SK-N-MC (cell line): ENCODE data around the gene NFE2L1.
"Not testable (repeated sequence)": the region's sequence is repeated elsewhere in the genome, so short reads cannot be mapped to it uniquely, and the experiment has no call there.

ENCODE experiments used
- DNase-seq: peaks from one replicate; pipeline ENCODE4 v3.0.0-alpha.2; 2011; ENCODE audit warnings: low read depth, low spot score
- H3K27ac ChIP-seq: fragments of 200-600 bp; sonication (generic); 2 replicates; pipeline ENCODE4 v1.5.1; 2016; ENCODE audit warnings: mixed run types
- H3K36me3 ChIP-seq: fragments of 200-600 bp; sonication (generic); 2 replicates; pipeline ENCODE4 v1.6.1; 2017; ENCODE audit warnings: antibody characterized with exemption, low read length, mixed read lengths; ENCODE audit not compliant: insufficient read depth
- H3K4me3 ChIP-seq: fragments of 200-600 bp; sonication (generic); 2 replicates; pipeline ENCODE4 v1.5.1; 2016
- H3K9ac ChIP-seq: fragments of 200-600 bp; sonication (generic); 2 replicates; pipeline ENCODE4 v1.8.0; 2017; ENCODE audit warnings: mixed run types, mixed read lengths; ENCODE audit not compliant: insufficient read length
- H3K9me3 ChIP-seq: fragments of 200-600 bp; sonication (generic); 2 replicates; pipeline ENCODE4 v1.6.1; 2017; ENCODE audit warnings: low read depth, mild to moderate bottlenecking, antibody characterized with exemption, low read length, moderate library complexity, mixed read lengths
- EZH2 ChIP-seq: fragments of 200-600 bp; sonication (generic); IDR thresholded peaks from one replicate; pipeline ENCODE4 v1.6.1; 2017; ENCODE audit warnings: antibody characterized with exemption
- FOXP2 ChIP-seq: optimal IDR thresholded peaks from 2 replicates; pipeline ENCODE3; 2011; ENCODE audit warnings: mild to moderate bottlenecking, moderate library complexity; ENCODE audit not compliant: insufficient read depth; ENCODE audit errors: extremely low read length, control extremely low read depth
- POLR2AphosphoS5 ChIP-seq: IDR thresholded peaks from 2 replicates; pipeline ENCODE4 v1.6.1; 2012; ENCODE audit warnings: mild to moderate bottlenecking, low read depth, low read length, borderline replicate concordance

The NFE2L1 gene

DNA sequence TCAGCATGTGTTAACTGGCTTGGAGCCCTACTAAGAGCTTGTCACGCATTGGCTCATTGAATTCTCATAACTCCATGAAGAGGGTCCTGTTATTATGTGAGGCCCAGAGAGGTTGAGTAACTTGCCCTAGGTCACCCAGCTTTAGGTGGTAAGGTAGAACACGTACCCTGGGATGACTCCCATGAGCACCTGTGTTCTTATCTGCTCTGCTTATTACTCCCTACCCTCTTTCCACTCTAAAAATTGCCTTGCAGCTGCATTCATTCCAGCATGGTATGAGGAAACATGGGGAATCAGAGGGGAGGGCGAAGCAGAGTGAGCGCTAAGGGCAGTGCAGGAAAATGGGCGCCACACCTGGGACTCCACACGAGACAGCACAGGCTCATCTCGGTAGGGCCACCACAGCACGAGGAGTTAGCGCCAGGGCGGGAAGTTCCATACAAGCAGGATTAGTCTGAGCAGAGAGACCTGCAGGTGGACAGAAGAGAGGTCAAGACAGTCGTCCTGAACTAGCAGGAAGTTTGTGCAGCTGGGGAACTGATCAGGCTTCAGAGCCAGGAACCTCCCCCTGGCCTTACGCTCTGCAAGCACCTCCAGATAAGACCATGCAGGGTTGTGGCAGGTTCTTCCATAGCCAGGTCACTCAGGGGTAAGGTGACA is 20.7 kb upstream of the NFE2L1 start:
- Histone ChIP-seq H3K27ac (no peak overlapping the region), H3K9me3 (no peaks in the 10 kb centered on the region), H3K36me3 (no peaks in the 10 kb centered on the region), H3K4me3 (no peak overlapping the region), H3K9ac (no peak overlapping the region)
- TF ChIP-seq EZH2, result no peak
- no peak for TF ChIP-seq POLR2AphosphoS5
- TF ChIP-seq FOXP2, result no peak
- DNase-seq, result no peak

DNA sequence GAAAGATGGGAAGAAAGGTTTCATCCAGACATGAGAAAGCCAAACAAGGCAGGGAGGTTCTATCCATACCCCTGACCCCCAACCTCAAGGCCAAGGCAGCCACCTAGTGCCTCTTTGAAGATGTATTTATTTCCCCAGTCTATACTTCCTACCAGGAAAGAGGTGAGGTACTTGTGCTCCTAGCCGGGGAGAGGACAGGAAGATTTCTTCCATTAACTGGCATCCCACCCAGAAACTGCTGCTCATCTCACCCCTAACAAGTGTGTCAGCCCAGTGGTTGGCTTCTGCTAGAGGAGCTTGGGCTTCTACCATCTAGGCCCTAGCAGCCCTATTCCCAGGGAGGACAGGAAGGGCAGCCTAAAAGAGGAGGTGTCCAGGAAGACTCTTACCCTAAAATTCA is 19.4 kb upstream of the NFE2L1 start:
- Histone ChIP-seq H3K9ac (no peak overlapping the region), H3K36me3 (no peaks in the 10 kb centered on the region), H3K4me3 (no peak overlapping the region), H3K27ac (no peak overlapping the region), H3K9me3 (no peaks in the 10 kb centered on the region)
- DNase-seq, result no peak
- TF ChIP-seq EZH2 (no peak), POLR2AphosphoS5 (no peak), FOXP2 (no peak)

DNA sequence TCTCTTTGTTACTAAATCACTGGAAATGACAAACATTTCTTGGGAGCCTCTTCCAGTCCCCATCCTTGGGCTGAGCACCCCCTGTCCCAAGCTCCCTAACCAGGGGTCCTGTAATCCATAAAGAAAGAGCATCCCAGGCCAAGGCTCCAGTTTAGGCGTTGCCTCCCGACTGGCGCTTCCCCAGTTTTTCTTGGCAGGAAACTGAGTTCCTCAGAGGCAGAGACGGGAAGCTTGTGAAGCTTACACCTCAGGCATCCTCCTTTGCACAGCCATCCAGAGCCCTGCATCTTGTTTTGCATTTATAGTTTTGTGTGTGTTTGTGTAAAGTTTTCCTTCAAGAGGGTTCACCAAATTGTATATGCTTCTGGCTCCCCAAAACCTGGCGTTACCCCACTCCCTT is 17.6 kb upstream of the NFE2L1 start:
- no peak for TF ChIP-seq FOXP2
- no peak for TF ChIP-seq POLR2AphosphoS5
- no peaks in the 10 kb centered on the region for H3K36me3 ChIP-seq
- no peak overlapping the region for H3K27ac ChIP-seq
- H3K9me3 ChIP-seq, result no peaks in the 10 kb centered on the region
- H3K4me3 ChIP-seq, result no peak overlapping the region
- DNase-seq, result no peak
- H3K9ac ChIP-seq, result no peak overlapping the region

DNA sequence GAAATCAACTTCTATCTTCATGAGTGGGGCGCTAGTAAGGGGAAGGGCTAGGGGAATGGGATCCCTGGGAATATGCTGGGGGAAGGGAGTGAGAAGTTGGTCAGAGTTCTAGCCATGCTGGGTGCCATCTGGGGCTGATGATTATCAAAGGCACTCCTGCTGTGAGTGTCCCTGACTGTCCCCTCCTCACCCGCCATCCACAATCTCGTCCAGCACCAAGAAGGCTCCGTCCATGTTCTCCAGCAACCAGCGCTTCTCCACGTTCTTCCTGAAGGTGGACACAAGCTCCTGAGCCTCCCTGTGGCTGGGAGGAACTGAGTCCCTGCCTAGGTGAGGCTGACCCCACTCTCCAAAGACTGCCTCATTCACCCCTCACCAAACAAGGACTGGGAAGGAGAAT is 16.2 kb upstream of the NFE2L1 start:
- Histone ChIP-seq H3K9ac (no peak overlapping the region), H3K4me3 (no peak overlapping the region), H3K27ac (no peak overlapping the region), H3K9me3 (no peaks in the 10 kb centered on the region), H3K36me3 (no peaks in the 10 kb centered on the region)
- no peak for DNase-seq
- TF ChIP-seq FOXP2 (no peak), POLR2AphosphoS5 (no peak), EZH2 (no peak)

DNA sequence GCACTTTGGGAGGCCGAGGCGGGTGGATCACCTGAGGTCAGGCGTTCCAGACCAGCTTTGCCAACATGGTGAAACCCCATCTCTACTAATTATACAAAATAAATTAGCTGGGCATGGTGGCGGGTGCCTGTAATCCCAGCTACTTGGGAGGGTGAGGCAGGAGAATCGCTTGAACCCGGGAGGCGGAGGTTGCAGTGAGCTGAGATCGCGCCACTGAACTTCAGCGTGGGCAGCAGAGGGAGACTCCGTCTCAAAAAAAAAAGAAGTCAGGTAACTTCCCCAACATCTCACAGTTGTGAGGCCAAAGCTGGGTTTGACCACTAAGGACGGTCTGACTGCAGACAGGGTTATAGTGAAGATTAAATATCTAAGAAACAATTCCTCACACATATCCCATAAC is 13.4 kb upstream of the NFE2L1 start:
- not testable (repeated sequence) for H3K27ac ChIP-seq, H3K4me3 ChIP-seq, H3K9me3 ChIP-seq, H3K9ac ChIP-seq, H3K36me3 ChIP-seq, DNase-seq

DNA sequence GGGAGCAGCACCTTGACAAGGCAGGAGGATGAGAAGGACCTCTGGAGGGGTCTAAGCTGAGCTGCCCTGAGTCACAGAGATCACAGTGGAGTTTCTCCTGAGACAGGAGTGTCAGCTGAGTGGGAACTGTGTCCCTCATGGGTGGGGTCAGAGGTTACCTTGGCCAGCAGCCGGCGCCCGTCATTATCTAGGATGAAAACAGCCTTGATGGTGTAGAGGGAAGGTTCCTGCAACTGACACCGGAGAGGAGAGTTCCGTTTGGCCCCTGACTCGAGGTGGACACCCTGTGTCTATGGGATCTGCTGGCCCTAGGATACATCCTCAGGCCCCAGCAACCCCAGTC is 11.5 kb upstream of the NFE2L1 start:
- Histone ChIP-seq H3K9ac (no peak overlapping the region), H3K4me3 (no peak overlapping the region), H3K27ac (no peak overlapping the region), H3K9me3 (no peaks in the 10 kb centered on the region), H3K36me3 (no peaks in the 10 kb centered on the region)
- no peak for DNase-seq
- TF ChIP-seq POLR2AphosphoS5 (no peak), EZH2 (no peak), FOXP2 (no peak)

DNA sequence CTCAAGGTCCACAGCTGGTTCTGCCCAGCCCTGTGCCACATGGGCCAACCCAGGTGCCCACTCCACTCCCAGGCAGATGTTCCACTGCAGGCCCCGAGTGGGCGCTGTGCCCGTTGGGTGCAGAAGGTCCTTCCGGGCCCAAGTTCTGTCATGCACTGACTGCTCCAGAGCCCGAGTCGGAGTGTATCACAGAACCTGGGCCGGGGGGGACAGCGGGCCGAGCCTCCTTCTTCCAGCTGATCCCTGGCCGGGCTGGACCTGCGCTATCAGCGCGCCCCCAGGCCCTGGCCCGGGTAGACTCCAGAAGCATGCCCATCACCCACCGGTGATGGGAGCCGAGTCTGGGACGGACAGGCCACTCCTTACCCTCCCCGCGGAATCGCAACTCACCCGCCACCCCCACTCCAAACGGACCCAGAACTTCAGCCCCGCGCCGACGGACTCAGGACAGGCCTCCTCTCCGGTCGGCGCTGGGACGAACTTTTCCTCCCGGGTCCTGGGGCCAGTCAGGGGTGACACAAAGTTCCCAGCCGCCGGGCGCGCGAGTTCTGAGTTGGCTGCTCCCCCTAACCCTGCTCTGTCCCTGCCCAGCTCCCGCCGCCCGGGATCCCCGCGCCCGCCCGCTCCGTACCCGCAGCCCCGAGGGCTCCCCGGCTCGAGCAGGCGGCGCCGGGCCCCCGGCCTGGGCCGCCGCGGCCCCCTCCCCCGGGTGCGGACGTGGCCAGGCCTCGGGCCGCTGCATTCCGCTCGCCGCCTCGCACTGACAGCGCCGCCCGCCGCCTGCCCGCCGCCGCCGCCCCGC is 10.9 kb upstream of the NFE2L1 start, which contains the start of gene COPZ2:
Gene COPZ2 (minus strand): TSS at position 762 of the 802 bp plus-strand sequence. CDS start 20 bp downstream, at position 742.
- H3K9ac ChIP-seq, result no peak within 1 kb of the TSS

DNA sequence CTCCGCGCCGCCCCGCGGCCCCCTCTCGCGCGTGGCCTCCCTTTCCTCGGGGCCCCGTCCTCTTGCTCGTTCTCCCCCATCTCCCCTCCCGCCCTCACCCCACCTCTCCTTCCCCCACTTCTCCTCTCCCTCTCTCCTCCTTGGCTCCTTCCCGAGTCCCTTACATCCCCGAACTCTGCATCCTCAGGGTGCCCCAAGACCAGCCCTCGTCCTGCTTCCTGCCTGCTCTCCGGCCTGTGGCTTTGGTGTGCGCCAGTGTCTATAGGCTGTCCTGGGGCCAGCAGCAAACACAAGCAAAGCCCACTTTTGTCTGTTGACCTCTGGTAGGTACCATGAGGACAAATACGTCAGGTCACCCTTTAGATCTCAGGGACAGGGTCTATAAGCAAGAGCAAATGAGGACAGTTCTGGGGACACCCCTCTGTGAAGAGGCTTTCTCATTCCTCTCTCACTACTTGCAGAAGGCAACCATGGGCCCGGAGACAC is 10.3 kb upstream of the NFE2L1 start:
- Histone ChIP-seq H3K36me3 (no peaks in the 10 kb centered on the region), H3K9me3 (no peaks in the 10 kb centered on the region), H3K9ac (no peak overlapping the region), H3K27ac (no peak overlapping the region), H3K4me3 (no peak overlapping the region)
- TF ChIP-seq FOXP2 (no peak), POLR2AphosphoS5 (no peak), EZH2 (no peak)
- DNase-seq, result no peak

More for the DNA sequence above, 10.9 kb upstream of the NFE2L1 start, which contains the start of gene COPZ2:
- H3K36me3 ChIP-seq, result no peaks in the 10 kb centered on the region
- no peak within 1 kb of the TSS for H3K4me3 ChIP-seq
- no peaks in the 10 kb centered on the region for H3K9me3 ChIP-seq
- DNase-seq, result no peak
- no peak within 1 kb of the TSS for H3K27ac ChIP-seq
- no peak for TF ChIP-seq EZH2
- no peak for TF ChIP-seq FOXP2
- no peak for TF ChIP-seq POLR2AphosphoS5

DNA sequence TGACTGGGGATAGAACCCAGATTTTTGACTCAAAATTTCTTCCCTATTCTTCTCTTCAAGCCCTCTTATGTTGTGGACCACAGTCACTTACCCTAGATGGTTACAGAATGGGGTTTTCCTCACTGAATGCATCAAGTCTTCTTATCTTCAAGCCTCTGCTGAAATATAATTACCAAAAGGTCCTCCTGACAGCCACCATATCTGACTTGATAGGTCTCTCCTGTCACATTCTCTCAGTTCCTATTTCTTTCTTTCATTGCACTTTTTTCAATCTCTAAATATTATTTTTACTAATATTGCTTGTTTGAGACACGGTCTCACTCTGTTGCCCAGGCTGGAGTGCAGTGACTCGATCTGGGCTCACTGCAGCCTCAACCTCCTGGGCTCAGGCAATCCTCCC is 9.5 kb upstream of the NFE2L1 start:
- Histone ChIP-seq H3K9me3 (no peaks in the 10 kb centered on the region), H3K36me3 (no peaks in the 10 kb centered on the region), H3K4me3 (no peak overlapping the region), H3K27ac (no peak overlapping the region), H3K9ac (no peak overlapping the region)
- DNase-seq, result no peak
- TF ChIP-seq EZH2 (no peak), POLR2AphosphoS5 (no peak), FOXP2 (no peak)
